IMR-90 (cell line): ENCODE results near the gene TSKU. TPM values are rescaled to one million over a fixed set of nuclear protein-coding genes. Genes with fewer than 3 reads are reported as not detected.
A peak's percentile ranks its signal among the peaks of the same experiment; 100 is the strongest.

ENCODE experiments used
- ATAC-seq: fragments of 200-7000 bp; cut with Tn5 transposase; 2 replicates; pipeline ENCODE4 v1.9.1; 2020; ENCODE audit warnings: low read depth, mild to moderate bottlenecking, moderate library complexity
- BruUV-seq: library from RNA; stranded (reverse); fragments of 400-500 nt; replicated peaks from 2 replicates; lab custom pipeline; 2021; lab: Mats Ljungman, UMichigan
- CTCF ChIA-PET: fragments of 300-600 bp; formaldehyde crosslinking; extraction: SDS; loops from one replicate; lab custom pipeline; 2021; ENCODE audit warnings: antibody characterized with exemption; lab: Yijun Ruan, JAX
- POLR2A ChIA-PET: fragments of 300-600 bp; sonication (Branson Sonifier 250); formaldehyde crosslinking; loops from one replicate; lab custom pipeline; 2022; ENCODE audit warnings: antibody characterized with exemption; ENCODE audit not compliant: unreplicated experiment; lab: Charles Lee
- DNase-seq: peaks from one replicate; pipeline ENCODE4 v3.0.0; 2013
- H2AFZ ChIP-seq: replicated peaks from 2 replicates; pipeline ENCODE3; 2013; ENCODE audit warnings: low read length, mild to moderate bottlenecking; ENCODE audit not compliant: poor library complexity
- H2AK5ac ChIP-seq: 2 replicates; pipeline ENCODE4 v1.6.1; 2013; ENCODE audit warnings: low read depth, low read length, inconsistent platforms
- H2AK9ac ChIP-seq: replicated peaks from 2 replicates; pipeline ENCODE3; 2013; ENCODE audit warnings: mild to moderate bottlenecking, low read depth, low read length, moderate library complexity; ENCODE audit not compliant: poor library complexity
- H2BK120ac ChIP-seq: 2 replicates; pipeline ENCODE4 v1.6.1; 2013; ENCODE audit warnings: low read depth, low read length, inconsistent platforms
- H2BK15ac ChIP-seq: 3 replicates; pipeline ENCODE4 v1.6.1; 2013; ENCODE audit warnings: low read depth, low read length, inconsistent platforms
- H2BK20ac ChIP-seq: 2 replicates; pipeline ENCODE4 v1.6.1; 2013; ENCODE audit warnings: low read depth, mild to moderate bottlenecking, inconsistent platforms, low read length, moderate library complexity
- H2BK5ac ChIP-seq: 2 replicates; pipeline ENCODE4 v1.6.1; 2013; ENCODE audit warnings: mild to moderate bottlenecking, low read depth, low read length, inconsistent platforms; ENCODE audit not compliant: poor library complexity, severe bottlenecking
- H3K14ac ChIP-seq: replicated peaks from 2 replicates; pipeline ENCODE4 v1.6.1; 2013; ENCODE audit warnings: low read depth, low read length, inconsistent platforms
- H3K18ac ChIP-seq: 2 replicates; pipeline ENCODE4 v1.6.1; 2013; ENCODE audit warnings: low read depth, low read length, control low read depth
- H3K23ac ChIP-seq: 2 replicates; pipeline ENCODE4 v1.6.1; 2013; ENCODE audit warnings: low read depth, low read length, inconsistent platforms
- H3K27ac ChIP-seq: 2 replicates; pipeline ENCODE4 v1.5.1; 2013; ENCODE audit warnings: mild to moderate bottlenecking, control low read depth, low read length; ENCODE audit not compliant: insufficient read depth
- H3K27me3 ChIP-seq: 2 replicates; pipeline ENCODE4 v1.6.1; 2013; ENCODE audit warnings: low read length; ENCODE audit not compliant: control insufficient read depth, insufficient read depth
- H3K36me3 ChIP-seq: 2 replicates; pipeline ENCODE4 v1.6.1; 2013; ENCODE audit warnings: low read length, mixed read lengths; ENCODE audit not compliant: control insufficient read depth, insufficient read depth
- H3K4ac ChIP-seq: 2 replicates; pipeline ENCODE4 v1.6.1; 2013; ENCODE audit warnings: low read depth, low read length, inconsistent platforms
- H3K4me1 ChIP-seq: 2 replicates; pipeline ENCODE4 v1.6.1; 2013; ENCODE audit warnings: low read length, mixed read lengths; ENCODE audit not compliant: control insufficient read depth, insufficient read depth
- H3K4me2 ChIP-seq: 2 replicates; pipeline ENCODE4 v1.6.1; 2013; ENCODE audit warnings: low read depth, mild to moderate bottlenecking, control low read depth, low read length, moderate library complexity
- H3K4me3 ChIP-seq: 2 replicates; pipeline ENCODE4 v1.5.1; 2013; ENCODE audit warnings: low read depth, mild to moderate bottlenecking, control low read depth, low read length, moderate library complexity; ENCODE audit not compliant: insufficient read depth
- H3K56ac ChIP-seq: 2 replicates; pipeline ENCODE4 v1.6.1; 2013; ENCODE audit warnings: low read length, inconsistent platforms; ENCODE audit not compliant: insufficient read depth; ENCODE audit errors: extremely low read depth
- H3K79me1 ChIP-seq, 2 experiments: 2 replicates each; pipeline ENCODE4 v1.6.1; 2013; ENCODE audit warnings: low read length in 2 of 2, inconsistent platforms in 1 of 2, low read depth in 1 of 2
- H3K9ac ChIP-seq: 2 replicates; pipeline ENCODE4 v1.6.1; 2013; ENCODE audit warnings: low read depth, low read length, control low read depth
- H3K9me1 ChIP-seq: 2 replicates; pipeline ENCODE4 v1.6.1; 2013; ENCODE audit warnings: low read length, inconsistent platforms; ENCODE audit not compliant: insufficient read depth
- H3K9me3 ChIP-seq: 2 replicates; pipeline ENCODE4 v1.6.1; 2013; ENCODE audit warnings: low read length; ENCODE audit not compliant: control insufficient read depth, insufficient read depth
- H4K20me1 ChIP-seq: 2 replicates; pipeline ENCODE4 v1.6.1; 2013; ENCODE audit warnings: low read length, inconsistent platforms; ENCODE audit not compliant: insufficient read depth
- H4K5ac ChIP-seq: 2 replicates; pipeline ENCODE4 v1.6.1; 2013; ENCODE audit warnings: mild to moderate bottlenecking, low read depth, low read length, control low read depth
- H4K8ac ChIP-seq, 2 experiments: 2 replicates each; pipeline ENCODE4 v1.6.1; 2013; ENCODE audit warnings: low read depth in 2 of 2, low read length in 2 of 2, control low read depth in 1 of 2, inconsistent platforms in 1 of 2
- H4K91ac ChIP-seq: 2 replicates; pipeline ENCODE4 v1.6.1; 2013; ENCODE audit warnings: low read depth, low read length, inconsistent platforms; ENCODE audit not compliant: insufficient read depth
- CEBPB ChIP-seq: IDR thresholded peaks from 2 replicates; pipeline ENCODE4 v1.6.1; 2012; ENCODE audit warnings: low read depth, low read length, improper control_type of control experiment
- CHD1 ChIP-seq: IDR thresholded peaks from 2 replicates; pipeline ENCODE4 v1.6.1; 2012; ENCODE audit warnings: low read depth, low read length, improper control_type of control experiment
- CTCF ChIP-seq: conservative IDR thresholded peaks from 2 replicates; pipeline ENCODE4 v1.5.1; 2012; ENCODE audit warnings: mild to moderate bottlenecking, low read depth, low read length, improper control_type of control experiment
- MAFK ChIP-seq: IDR thresholded peaks from 2 replicates; pipeline ENCODE4 v1.6.1; 2012; ENCODE audit warnings: low read depth, low read length, improper control_type of control experiment
- MAZ ChIP-seq: IDR thresholded peaks from 2 replicates; pipeline ENCODE4 v1.6.1; 2012; ENCODE audit warnings: low read depth, mild to moderate bottlenecking, low read length, improper control_type of control experiment, moderate library complexity, borderline replicate concordance
- MXI1 ChIP-seq: IDR thresholded peaks from 2 replicates; pipeline ENCODE4 v1.6.1; 2012; ENCODE audit warnings: low read depth, mild to moderate bottlenecking, low read length, moderate library complexity, borderline replicate concordance
- NFE2L2 ChIP-seq: fragments of 150-350 bp; IDR thresholded peaks from 2 replicates; pipeline ENCODE4 v1.6.1; 2016; ENCODE audit warnings: low read depth, mild to moderate bottlenecking, low read length
- POLR2A ChIP-seq: IDR thresholded peaks from 2 replicates; pipeline ENCODE4 v1.6.1; 2012; ENCODE audit warnings: mild to moderate bottlenecking, low read depth, low read length
- RAD21 ChIP-seq: IDR thresholded peaks from 2 replicates; pipeline ENCODE4 v1.6.1; 2012; ENCODE audit warnings: low read length, improper control_type of control experiment
- RCOR1 ChIP-seq: IDR thresholded peaks from 2 replicates; pipeline ENCODE4 v1.6.1; 2012; ENCODE audit warnings: mild to moderate bottlenecking, low read length, improper control_type of control experiment; ENCODE audit not compliant: insufficient replicate concordance
- RFX5 ChIP-seq: IDR thresholded peaks from 2 replicates; pipeline ENCODE4 v1.8.0; 2012; ENCODE audit warnings: low read depth, mild to moderate bottlenecking, low read length, moderate library complexity
- SMC3 ChIP-seq: fragments of 150-350 bp; IDR thresholded peaks from 2 replicates; pipeline ENCODE4 v1.6.1; 2016; ENCODE audit warnings: low read depth, mild to moderate bottlenecking, antibody characterized with exemption, low read length, moderate library complexity
- USF2 ChIP-seq: fragments of 150-350 bp; IDR thresholded peaks from 2 replicates; pipeline ENCODE4 v1.6.1; 2017; ENCODE audit warnings: mild to moderate bottlenecking, antibody characterized with exemption, low read length, low read depth
- WGBS, 2 experiments: methylation state at CpG; one replicate each; pipeline versions ENCODE4 v1.1.5 to v1.1.7; 2013; ENCODE audit warnings: missing lambda C conversion rate in 2 of 2; ENCODE audit not compliant: insufficient read length in 1 of 2; ENCODE audit errors: extremely low coverage in 2 of 2; 5-methylcytosine and 5-hydroxymethylcytosine counted together
- dilution Hi-C: fragments of 300-500 bp; cut with HindIII; formaldehyde crosslinking; loops from one replicate; pipeline ENCODE4 v1.14.3; 2018; ENCODE audit warnings: low sequenced_read_pairs; ENCODE audit not compliant: unreplicated experiment
- in situ Hi-C: fragments of 300-500 bp; cut with MboI; formaldehyde crosslinking; loops from 3 replicates; pipeline ENCODE4 v1.14.3; 2019; ENCODE audit warnings: low sequenced_read_pairs, inconsistent platforms, mixed read lengths
- intact Hi-C: fragments of 100-400 bp; cut with micrococcal nuclease; formaldehyde crosslinking; loops from 2 replicates; pipeline ENCODE4 v1.10.0; 2022
- polyA plus RNA-seq, 3 experiments: library from polyadenylated mRNA; depleted of rRNA; stranded (reverse); fragments of >200 nt; gene quantifications; 2 replicates each; pipeline ENCODE4 v1.2.3, GENCODE V29; 2012; ENCODE audit warnings: low replicate concordance in 1 of 3
- total RNA-seq: library from RNA; depleted of rRNA; stranded (reverse); fragments of >200 nt; gene quantifications from 2 replicates; pipeline ENCODE4 v1.2.3, GENCODE V29; 2012

Gene TSKU
- total and polyA plus RNA-seq, 2 of the 4 experiments (the other 2 are of a cell fraction) = 6.8 to 26.6 TPM

- Histone ChIP-seq H3K27ac (no peak overlapping the region), H2BK5ac (no peak overlapping the region), H4K20me1 (no peaks in the 10 kb centered on the region), H2AK9ac (no peak overlapping the region), H3K4me1 (peaks cover 3% of the 10 kb centered on the region), H3K36me3 (no peaks in the 10 kb centered on the region), H3K9ac (no peak overlapping the region), H3K56ac (no peak overlapping the region), H4K5ac (0 out of 2 replicates have a peak overlapping the region, but pooled peaks have one; percentile 16), H4K8ac (peak overlapping the region in 1 of 2 experiments; percentile 69; a peak in 2 of 4 replicates), H2AK5ac (no peak overlapping the region), H3K23ac (no peak overlapping the region), H3K18ac (no peak overlapping the region), H3K27me3 (peaks cover 7% of the 10 kb centered on the region), H2BK15ac (0 out of 3 replicates have a peak overlapping the region, but pooled peaks have one; percentile 32), H3K79me1 (no peaks in the 10 kb centered on the region), H3K9me3 (no peaks in the 10 kb centered on the region), H4K91ac (0 out of 2 replicates have a peak overlapping the region, but pooled peaks have one; percentile 4), H3K4me3 (no peak overlapping the region), H2BK120ac (no peak overlapping the region; the same call in 1 of the 2 replicates), H3K4me2 (peak overlapping the region; percentile 35; the same call in 1 of the 2 replicates), H3K14ac (no peak overlapping the region), H2AFZ (peak overlapping the region; percentile 76), H3K9me1 (peaks cover 5% of the 10 kb centered on the region), H3K4ac (no peak overlapping the region), H2BK20ac (no peak overlapping the region)
- ATAC-seq (peak; percentile 35; the same call in 1 of the 2 replicates), DNase-seq (peak; percentile 76)
- dilution Hi-C loops (no loop called here), in situ Hi-C loops (no loop called here), intact Hi-C loops (no loop called here)
- no CpG with 5 or more reads among the region's 9 CpGs for WGBS, 2 experiments
- ChIA-PET CTCF (no interaction called here), POLR2A (no interaction called here)
- TF ChIP-seq RFX5 (no peak), SMC3 (no peak), CHD1 (no peak), CTCF (no peak), RAD21 (no peak), RCOR1 (no peak), MAFK (no peak), MAZ (no peak), MXI1 (no peak), CEBPB (no peak), NFE2L2 (no peak), POLR2A (no peak), USF2 (no peak)
- BruUV-seq = no TSS peak
Observed at GRCh38 chr11:76823481-76824028, 40.4 kb downstream of the TSKU start.
